ENCODE data around the gene C2orf92.

Gene C2orf92

DNA sequence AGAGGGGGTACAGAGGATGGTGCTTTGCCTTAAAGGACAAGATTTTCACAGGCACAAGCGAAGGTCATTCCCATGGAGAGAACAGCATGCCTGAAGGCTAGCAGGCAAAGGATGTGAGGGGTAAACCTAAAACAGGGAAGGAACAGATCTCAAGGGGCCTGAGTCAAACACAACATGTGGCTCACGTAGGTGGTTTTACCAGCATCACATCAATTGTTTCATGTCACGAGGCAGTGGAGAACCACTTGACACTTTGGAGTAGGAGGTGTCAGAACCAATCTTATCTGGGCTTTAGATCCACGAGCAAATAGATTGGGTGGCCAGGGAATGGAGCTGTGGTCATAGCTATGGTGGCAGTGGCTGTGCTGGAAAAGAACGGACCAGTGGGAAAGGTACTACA, 15.2 kb upstream of the C2orf92 start:
- DNase-seq (ENCODE audit: extremely low read depth, insufficient read length): no peak
- Histone ChIP-seq H3K36me3 (ENCODE audit: control insufficient read depth, insufficient read depth, low read length) (peaks cover 22% of the 10 kb centered on the region), H3K27me3 (replicated peaks; ENCODE audit: control insufficient read depth, insufficient read depth, low read length) (no peaks in the 10 kb centered on the region), H3K4me3 (replicated peaks; ENCODE audit: low read depth, low read length) (no peak overlapping the region)
- TF ChIP-seq, protein P1, sequence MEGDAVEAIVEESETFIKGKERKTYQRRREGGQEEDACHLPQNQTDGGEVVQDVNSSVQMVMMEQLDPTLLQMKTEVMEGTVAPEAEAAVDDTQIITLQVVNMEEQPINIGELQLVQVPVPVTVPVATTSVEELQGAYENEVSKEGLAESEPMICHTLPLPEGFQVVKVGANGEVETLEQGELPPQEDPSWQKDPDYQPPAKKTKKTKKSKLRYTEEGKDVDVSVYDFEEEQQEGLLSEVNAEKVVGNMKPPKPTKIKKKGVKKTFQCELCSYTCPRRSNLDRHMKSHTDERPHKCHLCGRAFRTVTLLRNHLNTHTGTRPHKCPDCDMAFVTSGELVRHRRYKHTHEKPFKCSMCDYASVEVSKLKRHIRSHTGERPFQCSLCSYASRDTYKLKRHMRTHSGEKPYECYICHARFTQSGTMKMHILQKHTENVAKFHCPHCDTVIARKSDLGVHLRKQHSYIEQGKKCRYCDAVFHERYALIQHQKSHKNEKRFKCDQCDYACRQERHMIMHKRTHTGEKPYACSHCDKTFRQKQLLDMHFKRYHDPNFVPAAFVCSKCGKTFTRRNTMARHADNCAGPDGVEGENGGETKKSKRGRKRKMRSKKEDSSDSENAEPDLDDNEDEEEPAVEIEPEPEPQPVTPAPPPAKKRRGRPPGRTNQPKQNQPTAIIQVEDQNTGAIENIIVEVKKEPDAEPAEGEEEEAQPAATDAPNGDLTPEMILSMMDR (IDR thresholded peaks at IDR 0.05; ENCODE audit: insufficient read depth, low read length, poor library complexity, severe bottlenecking): no peak

GRCh38 chr2:97654791-97655190, 14.7 kb upstream of the C2orf92 start:
- H3K27me3 ChIP-seq (replicated peaks; ENCODE audit: control insufficient read depth, insufficient read depth, low read length): no peaks in the 10 kb centered on the region
- TF ChIP-seq, protein P1 (IDR thresholded peaks at IDR 0.05; ENCODE audit: insufficient read depth, low read length, poor library complexity, severe bottlenecking): no peak
- peaks cover 26% of the 10 kb centered on the region for H3K36me3 ChIP-seq (ENCODE audit: control insufficient read depth, insufficient read depth, low read length)
- no peak for DNase-seq (ENCODE audit: extremely low read depth, insufficient read length)
- no peak overlapping the region for H3K4me3 ChIP-seq (replicated peaks; ENCODE audit: low read depth, low read length)

DNA sequence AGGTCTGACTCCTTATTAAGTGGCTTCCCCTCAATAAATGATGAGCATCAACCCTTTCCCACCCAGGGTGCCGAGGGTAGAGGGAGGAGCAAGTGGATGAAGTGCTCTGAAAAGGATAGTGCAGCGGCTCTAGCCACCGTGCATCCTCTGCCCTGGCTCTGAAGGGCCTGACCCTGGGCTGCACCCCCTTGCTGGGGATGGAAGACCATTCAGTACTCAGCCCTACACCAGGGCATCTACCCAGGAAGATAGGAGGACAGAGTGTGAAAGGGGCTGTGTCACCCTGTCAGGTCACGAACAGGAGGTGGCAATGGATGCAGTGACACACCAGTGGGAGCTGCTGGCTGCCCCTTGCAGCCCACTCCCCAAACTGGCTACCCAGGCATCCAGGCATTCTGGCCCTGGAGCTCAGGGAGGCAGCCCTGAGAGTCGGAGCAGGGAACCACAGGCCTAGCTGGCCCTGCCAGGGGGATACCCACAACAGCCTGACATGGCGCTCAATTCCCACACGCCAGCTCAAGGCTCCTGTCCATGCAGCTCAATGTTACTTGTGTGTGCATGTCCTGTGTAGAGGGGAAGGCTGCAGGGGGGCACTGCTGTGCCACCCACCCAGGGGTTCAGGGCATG, 13.3 kb upstream of the C2orf92 start:
- H3K4me3 ChIP-seq (replicated peaks; ENCODE audit: low read depth, low read length): no peak overlapping the region
- H3K27me3 ChIP-seq (replicated peaks; ENCODE audit: control insufficient read depth, insufficient read depth, low read length): no peaks in the 10 kb centered on the region
- H3K36me3 ChIP-seq (ENCODE audit: control insufficient read depth, insufficient read depth, low read length): peaks cover 29% of the 10 kb centered on the region
- DNase-seq (ENCODE audit: extremely low read depth, insufficient read length): no peak
- TF ChIP-seq, protein P1 (IDR thresholded peaks at IDR 0.05; ENCODE audit: insufficient read depth, low read length, poor library complexity, severe bottlenecking): no peak

GRCh38 chr2:97656905-97657587, 12.5 kb upstream of the C2orf92 start:
- TF ChIP-seq, protein P1 (IDR thresholded peaks at IDR 0.05; ENCODE audit: insufficient read depth, low read length, poor library complexity, severe bottlenecking): no peak
- no peak overlapping the region for H3K4me3 ChIP-seq (replicated peaks; ENCODE audit: low read depth, low read length)
- H3K36me3 ChIP-seq (ENCODE audit: control insufficient read depth, insufficient read depth, low read length): peaks cover 29% of the 10 kb centered on the region
- H3K27me3 ChIP-seq (replicated peaks; ENCODE audit: control insufficient read depth, insufficient read depth, low read length): no peaks in the 10 kb centered on the region
- DNase-seq (ENCODE audit: extremely low read depth, insufficient read length): no peak

DNA sequence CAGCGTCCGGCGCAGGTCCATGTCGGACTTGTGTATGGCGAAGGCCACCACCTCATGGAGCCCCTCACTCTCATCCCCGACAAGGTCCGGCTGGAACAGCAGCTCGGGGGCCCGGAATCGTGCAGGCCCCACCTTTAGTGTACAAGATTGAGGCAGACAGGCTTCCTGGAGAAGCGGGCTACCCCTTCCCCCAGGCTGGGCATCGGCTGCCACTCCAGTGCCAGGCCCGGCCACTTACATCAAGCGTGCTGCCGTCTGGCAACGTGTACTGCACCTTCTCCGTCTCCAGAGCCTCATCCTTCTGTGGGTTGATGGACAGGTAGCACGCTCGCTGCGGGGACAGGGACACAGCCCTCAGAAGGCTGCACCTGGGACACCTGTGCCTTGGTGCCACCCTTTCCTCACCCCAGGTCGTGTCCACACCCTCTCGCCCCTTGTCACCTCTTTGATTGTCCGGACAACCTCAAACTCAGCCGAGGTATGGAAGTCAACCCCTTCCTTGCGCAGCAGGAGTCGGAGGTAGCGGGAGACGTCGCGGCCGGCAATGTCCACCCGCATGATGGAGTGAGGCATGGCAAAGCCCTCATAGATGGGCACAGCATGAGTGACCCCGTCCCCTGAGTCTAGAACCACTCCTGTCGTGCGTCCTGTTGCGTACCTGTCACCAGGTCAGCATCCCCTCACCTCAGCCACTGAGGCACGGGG, 11.4 kb upstream of the C2orf92 start:
- H3K27me3 ChIP-seq (replicated peaks; ENCODE audit: control insufficient read depth, insufficient read depth, low read length): no peaks in the 10 kb centered on the region
- H3K4me3 ChIP-seq (replicated peaks; ENCODE audit: low read depth, low read length): no peak overlapping the region
- peaks cover 29% of the 10 kb centered on the region for H3K36me3 ChIP-seq (ENCODE audit: control insufficient read depth, insufficient read depth, low read length)
- TF ChIP-seq, protein P1 (IDR thresholded peaks at IDR 0.05; ENCODE audit: insufficient read depth, low read length, poor library complexity, severe bottlenecking): no peak
- DNase-seq (ENCODE audit: extremely low read depth, insufficient read length): no peak
